WTC11 (cell line): ENCODE measurements around the gene RPL10. TPM values are rescaled to one million over a fixed set of nuclear protein-coding genes. Genes with fewer than 3 reads are reported as not detected.

Experiments
- ATAC-seq: fragments of 200-7000 bp; cut with Tn5 transposase; 2 replicates; pipeline ENCODE4 v1.10.0; 2021; ENCODE audit warnings: mild to moderate bottlenecking, moderate library complexity
- CTCF ChIA-PET: fragments of 300-600 bp; sonication (Branson Sonifier 250); formaldehyde crosslinking; loops from one replicate; lab custom pipeline; 2021; ENCODE audit warnings: antibody characterized with exemption; lab: Charles Lee
- POLR2A ChIA-PET: fragments of 350-600 bp; sonication (Branson Sonifier 250); formaldehyde crosslinking; loops from one replicate; lab custom pipeline; 2021; ENCODE audit warnings: antibody characterized with exemption; lab: Charles Lee
- DNase-seq: peaks from one replicate; pipeline ENCODE4 v3.0.0; 2021; ENCODE audit warnings: low spot score
- H3K27ac Mint-ChIP-seq: 2 replicates; pipeline ENCODE4 v1.8.0; 2021; ENCODE audit warnings: mixed read lengths
- H3K27me3 Mint-ChIP-seq: 2 replicates; pipeline ENCODE4 v1.8.0; 2021; ENCODE audit warnings: low read depth, mild to moderate bottlenecking, moderate library complexity, mixed read lengths
- H3K36me3 Mint-ChIP-seq: 2 replicates; pipeline ENCODE4 v1.8.0; 2021; ENCODE audit warnings: mixed read lengths
- H3K4me1 Mint-ChIP-seq: 2 replicates; pipeline ENCODE4 v1.8.0; 2022; ENCODE audit warnings: mixed read lengths
- H3K4me3 Mint-ChIP-seq: 2 replicates; pipeline ENCODE4 v1.8.0; 2021; ENCODE audit warnings: mild to moderate bottlenecking, moderate library complexity, mixed read lengths
- H3K9me3 Mint-ChIP-seq: 2 replicates; pipeline ENCODE4 v1.8.0; 2021; ENCODE audit warnings: mixed read lengths
- ATF1 ChIP-seq: sonication (generic); formaldehyde crosslinking; IDR thresholded peaks from 2 replicates; pipeline ENCODE4 v1.8.1; 2023; ENCODE audit warnings: mild to moderate bottlenecking, moderate library complexity, missing genetic modification reagents
- CBFB ChIP-seq: sonication (generic); formaldehyde crosslinking; IDR thresholded peaks from 2 replicates; pipeline ENCODE4 v1.8.1; 2022; ENCODE audit warnings: mild to moderate bottlenecking, low read depth, missing genetic modification reagents
- CDX4 ChIP-seq: fragments of 250-450 bp; sonication (Bioruptor Pico); IDR thresholded peaks from 2 replicates; pipeline ENCODE4 v1.9.0; 2021; ENCODE audit warnings: moderate library complexity, mild to moderate bottlenecking, inconsistent platforms, borderline replicate concordance
- E2F5 ChIP-seq: sonication (generic); formaldehyde crosslinking; IDR thresholded peaks from 2 replicates; pipeline ENCODE4 v1.8.1; 2022; ENCODE audit warnings: mild to moderate bottlenecking, moderate library complexity, missing genetic modification reagents
- ELF4 ChIP-seq: sonication (generic); formaldehyde crosslinking; IDR thresholded peaks from 2 replicates; pipeline ENCODE4 v1.8.1; 2022; ENCODE audit warnings: low read depth, mild to moderate bottlenecking, moderate library complexity, missing genetic modification reagents
- FOXP1 ChIP-seq: sonication (generic); formaldehyde crosslinking; IDR thresholded peaks from 2 replicates; pipeline ENCODE4 v1.8.0; 2022; ENCODE audit warnings: missing genetic modification reagents, mild to moderate bottlenecking, moderate library complexity, borderline replicate concordance
- GRHL2 ChIP-seq: fragments of 250-450 bp; sonication (Bioruptor Pico); IDR thresholded peaks from 2 replicates; pipeline ENCODE4 v1.8.0; 2022; ENCODE audit warnings: mild to moderate bottlenecking, moderate library complexity; ENCODE audit not compliant: insufficient replicate concordance, severe bottlenecking
- GTF2I ChIP-seq: fragments of 250-450 bp; sonication (Bioruptor Pico); conservative IDR thresholded peaks from 2 replicates; pipeline ENCODE4 v1.4.0; 2021; ENCODE audit warnings: mild to moderate bottlenecking
- KAT7 ChIP-seq: sonication (generic); formaldehyde crosslinking; IDR thresholded peaks from 2 replicates; pipeline ENCODE4 v1.8.1; 2023; ENCODE audit warnings: missing genetic modification reagents, mild to moderate bottlenecking, borderline replicate concordance
- RORB ChIP-seq: fragments of 250-450 bp; sonication (Bioruptor Pico); IDR thresholded peaks from 2 replicates; pipeline ENCODE4 v1.9.0; 2021; ENCODE audit warnings: mild to moderate bottlenecking
- TEAD1 ChIP-seq: sonication (generic); formaldehyde crosslinking; IDR thresholded peaks from 2 replicates; pipeline ENCODE4 v1.8.0; 2022; ENCODE audit warnings: mild to moderate bottlenecking, missing genetic modification reagents
- TP53 ChIP-seq: sonication (generic); formaldehyde crosslinking; IDR thresholded peaks from 2 replicates; pipeline ENCODE4 v1.8.1; 2023; ENCODE audit warnings: mild to moderate bottlenecking, missing genetic modification reagents
- ZBTB21 ChIP-seq: sonication (generic); formaldehyde crosslinking; IDR thresholded peaks from 2 replicates; pipeline ENCODE4 v1.8.1; 2023; ENCODE audit warnings: mild to moderate bottlenecking, missing genetic modification reagents, borderline replicate concordance
- ZNF138 ChIP-seq: sonication (generic); formaldehyde crosslinking; conservative IDR thresholded peaks from 2 replicates; pipeline ENCODE4 v1.8.1; 2022; ENCODE audit warnings: mild to moderate bottlenecking, moderate library complexity, missing genetic modification reagents
- ZNF416 ChIP-seq: fragments of 250-450 bp; sonication (Bioruptor Pico); IDR thresholded peaks from 2 replicates; pipeline ENCODE4 v1.9.0; 2021; ENCODE audit warnings: mild to moderate bottlenecking, inconsistent platforms
- ZNF423 ChIP-seq: fragments of 250-450 bp; sonication (Bioruptor Pico); IDR thresholded peaks from 2 replicates; pipeline ENCODE4 v2.1.2; 2022; ENCODE audit warnings: mild to moderate bottlenecking, moderate library complexity
- total RNA-seq: library from RNA; stranded (reverse); gene quantifications from 3 replicates; pipeline ENCODE4 v1.2.3, GENCODE V29; 2021
- TF ChIP-seq, protein P1 (sequence below): sonication (generic); formaldehyde crosslinking; IDR thresholded peaks from 2 replicates; pipeline ENCODE4 v1.8.0; 2023; ENCODE audit warnings: mild to moderate bottlenecking, missing genetic modification reagents
- TF ChIP-seq, protein P2 (sequence below): sonication (generic); formaldehyde crosslinking; IDR thresholded peaks from 2 replicates; pipeline ENCODE4 v1.8.1; 2023; ENCODE audit warnings: mild to moderate bottlenecking, missing genetic modification reagents
- TF ChIP-seq, protein P3 (sequence below): sonication (generic); formaldehyde crosslinking; IDR thresholded peaks from 2 replicates; pipeline ENCODE4 v1.8.1; 2022; ENCODE audit warnings: low read depth, missing genetic modification reagents, borderline replicate concordance

RPL10 gene
- total RNA-seq, 1 experiment from 2014 or later: 2,241 TPM

- ChIA-PET CTCF (no interaction called here), POLR2A (no interaction called here)
- no peak overlapping the region for H3K4me3 Mint-ChIP-seq
- TF ChIP-seq E2F5 (CRISPR knock-in tag) (no peak), GRHL2 (CRISPR knock-in tag) (no peak)
- no peaks in the 10 kb centered on the region for H3K27me3 Mint-ChIP-seq
- H3K36me3 Mint-ChIP-seq: peaks cover 48% of the 10 kb centered on the region
- no peak for DNase-seq
- ATAC-seq: no peak
- no peak overlapping the region for H3K27ac Mint-ChIP-seq
- no peaks in the 10 kb centered on the region for H3K9me3 Mint-ChIP-seq
- 0 out of 2 replicates have a peak, but pooled peaks cover 5% of the 10 kb centered on the region for H3K4me1 Mint-ChIP-seq
These were observed 32.0 kb upstream of the RPL10 start for GRCh38 chrX:154365997-154366665.

- Mint-ChIP-seq H3K27me3 (no peaks in the 10 kb centered on the region), H3K4me1 (0 out of 2 replicates have a peak, but pooled peaks cover 5% of the 10 kb centered on the region), H3K9me3 (no peaks in the 10 kb centered on the region), H3K36me3 (peaks cover 43% of the 10 kb centered on the region), H3K27ac (no peak overlapping the region), H3K4me3 (no peak overlapping the region)
- DNase-seq (no peak), ATAC-seq (no peak)
- POLR2A ChIA-PET: no interaction called here
- CTCF ChIA-PET: no interaction called here
- TF ChIP-seq, protein P1, sequence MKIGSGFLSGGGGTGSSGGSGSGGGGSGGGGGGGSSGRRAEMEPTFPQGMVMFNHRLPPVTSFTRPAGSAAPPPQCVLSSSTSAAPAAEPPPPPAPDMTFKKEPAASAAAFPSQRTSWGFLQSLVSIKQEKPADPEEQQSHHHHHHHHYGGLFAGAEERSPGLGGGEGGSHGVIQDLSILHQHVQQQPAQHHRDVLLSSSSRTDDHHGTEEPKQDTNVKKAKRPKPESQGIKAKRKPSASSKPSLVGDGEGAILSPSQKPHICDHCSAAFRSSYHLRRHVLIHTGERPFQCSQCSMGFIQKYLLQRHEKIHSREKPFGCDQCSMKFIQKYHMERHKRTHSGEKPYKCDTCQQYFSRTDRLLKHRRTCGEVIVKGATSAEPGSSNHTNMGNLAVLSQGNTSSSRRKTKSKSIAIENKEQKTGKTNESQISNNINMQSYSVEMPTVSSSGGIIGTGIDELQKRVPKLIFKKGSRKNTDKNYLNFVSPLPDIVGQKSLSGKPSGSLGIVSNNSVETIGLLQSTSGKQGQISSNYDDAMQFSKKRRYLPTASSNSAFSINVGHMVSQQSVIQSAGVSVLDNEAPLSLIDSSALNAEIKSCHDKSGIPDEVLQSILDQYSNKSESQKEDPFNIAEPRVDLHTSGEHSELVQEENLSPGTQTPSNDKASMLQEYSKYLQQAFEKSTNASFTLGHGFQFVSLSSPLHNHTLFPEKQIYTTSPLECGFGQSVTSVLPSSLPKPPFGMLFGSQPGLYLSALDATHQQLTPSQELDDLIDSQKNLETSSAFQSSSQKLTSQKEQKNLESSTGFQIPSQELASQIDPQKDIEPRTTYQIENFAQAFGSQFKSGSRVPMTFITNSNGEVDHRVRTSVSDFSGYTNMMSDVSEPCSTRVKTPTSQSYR (CRISPR knock-in tag): no peak
- no peak for TF ChIP-seq KAT7 (CRISPR knock-in tag)
- no peak for TF ChIP-seq FOXP1 (CRISPR knock-in tag)
- TF ChIP-seq TEAD1 (CRISPR knock-in tag): no peak
- no peak for TF ChIP-seq ZBTB21 (CRISPR knock-in tag)
- TF ChIP-seq, protein P2, sequence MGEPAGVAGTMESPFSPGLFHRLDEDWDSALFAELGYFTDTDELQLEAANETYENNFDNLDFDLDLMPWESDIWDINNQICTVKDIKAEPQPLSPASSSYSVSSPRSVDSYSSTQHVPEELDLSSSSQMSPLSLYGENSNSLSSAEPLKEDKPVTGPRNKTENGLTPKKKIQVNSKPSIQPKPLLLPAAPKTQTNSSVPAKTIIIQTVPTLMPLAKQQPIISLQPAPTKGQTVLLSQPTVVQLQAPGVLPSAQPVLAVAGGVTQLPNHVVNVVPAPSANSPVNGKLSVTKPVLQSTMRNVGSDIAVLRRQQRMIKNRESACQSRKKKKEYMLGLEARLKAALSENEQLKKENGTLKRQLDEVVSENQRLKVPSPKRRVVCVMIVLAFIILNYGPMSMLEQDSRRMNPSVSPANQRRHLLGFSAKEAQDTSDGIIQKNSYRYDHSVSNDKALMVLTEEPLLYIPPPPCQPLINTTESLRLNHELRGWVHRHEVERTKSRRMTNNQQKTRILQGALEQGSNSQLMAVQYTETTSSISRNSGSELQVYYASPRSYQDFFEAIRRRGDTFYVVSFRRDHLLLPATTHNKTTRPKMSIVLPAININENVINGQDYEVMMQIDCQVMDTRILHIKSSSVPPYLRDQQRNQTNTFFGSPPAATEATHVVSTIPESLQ: no peak
- TF ChIP-seq TP53 (CRISPR knock-in tag): no peak
- no peak for TF ChIP-seq ATF1 (CRISPR knock-in tag)
- no peak for TF ChIP-seq ZNF423 (CRISPR knock-in tag)
- no peak for TF ChIP-seq CBFB (CRISPR knock-in tag)
These were observed 31.5 kb upstream of the RPL10 start for GRCh38 chrX:154366666-154367055.

DNA sequence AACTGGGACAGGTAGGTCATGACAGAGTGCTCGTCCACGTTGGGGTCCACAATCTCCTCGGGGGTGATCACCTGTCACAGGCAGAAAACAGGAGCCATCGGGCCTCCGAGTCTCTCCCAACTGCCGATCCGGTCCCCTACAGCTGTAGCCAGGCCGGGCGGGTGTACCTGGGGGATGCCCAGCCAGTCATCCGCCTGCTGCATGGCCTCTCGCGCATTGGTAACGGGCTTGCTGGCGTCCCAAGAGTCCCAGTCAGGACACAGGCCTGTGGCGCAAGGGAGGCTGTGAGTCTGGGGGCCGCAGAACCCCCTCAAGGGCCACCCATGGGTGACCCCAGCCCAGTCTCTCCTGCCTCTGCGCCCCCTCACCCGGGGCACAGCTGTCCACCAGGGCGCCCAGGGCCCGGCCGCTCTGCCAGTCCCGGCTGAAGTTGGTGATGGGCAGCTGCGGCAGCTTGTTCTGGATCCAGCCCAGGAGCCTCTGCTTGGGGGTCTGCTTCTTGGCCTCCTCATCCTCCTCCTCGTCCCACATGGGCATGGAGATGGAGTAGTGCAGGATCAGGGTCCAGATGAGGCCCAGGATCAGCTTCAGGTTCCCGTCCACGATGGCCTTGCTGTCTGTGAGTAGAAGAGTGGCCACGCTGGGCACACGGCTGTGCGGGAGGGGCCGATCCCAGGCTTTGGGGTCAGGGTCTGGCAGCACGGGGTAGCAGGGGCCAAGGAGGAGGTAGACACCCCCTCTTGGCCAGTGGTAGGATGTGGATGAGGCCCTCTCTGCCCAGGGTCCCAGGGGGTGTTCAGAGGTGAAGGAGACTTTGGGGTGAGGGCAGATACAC is 30.5 kb upstream of the RPL10 start:
- no peaks in the 10 kb centered on the region for H3K9me3 Mint-ChIP-seq
- H3K4me3 Mint-ChIP-seq: peak overlapping the region; percentile 59
- peaks cover 9% of the 10 kb centered on the region for H3K4me1 Mint-ChIP-seq
- peaks cover 3% of the 10 kb centered on the region; the same call in 1 of the 2 replicates for H3K27me3 Mint-ChIP-seq
- no peak for DNase-seq
- ATAC-seq: no peak
- ChIA-PET POLR2A (no interaction called here), CTCF (no interaction called here)
- peak overlapping the region; percentile 65; the same call in 1 of the 2 replicates for H3K27ac Mint-ChIP-seq
- TF ChIP-seq TEAD1 (CRISPR knock-in tag) (no peak), ELF4 (no peak), KAT7 (CRISPR knock-in tag) (no peak), RORB (CRISPR knock-in tag) (no peak), CDX4 (CRISPR knock-in tag) (no peak), ZNF416 (CRISPR knock-in tag) (no peak), GTF2I (CRISPR knock-in tag) (no peak), ZNF138 (CRISPR knock-in tag) (no peak)
- TF ChIP-seq, protein P3, sequence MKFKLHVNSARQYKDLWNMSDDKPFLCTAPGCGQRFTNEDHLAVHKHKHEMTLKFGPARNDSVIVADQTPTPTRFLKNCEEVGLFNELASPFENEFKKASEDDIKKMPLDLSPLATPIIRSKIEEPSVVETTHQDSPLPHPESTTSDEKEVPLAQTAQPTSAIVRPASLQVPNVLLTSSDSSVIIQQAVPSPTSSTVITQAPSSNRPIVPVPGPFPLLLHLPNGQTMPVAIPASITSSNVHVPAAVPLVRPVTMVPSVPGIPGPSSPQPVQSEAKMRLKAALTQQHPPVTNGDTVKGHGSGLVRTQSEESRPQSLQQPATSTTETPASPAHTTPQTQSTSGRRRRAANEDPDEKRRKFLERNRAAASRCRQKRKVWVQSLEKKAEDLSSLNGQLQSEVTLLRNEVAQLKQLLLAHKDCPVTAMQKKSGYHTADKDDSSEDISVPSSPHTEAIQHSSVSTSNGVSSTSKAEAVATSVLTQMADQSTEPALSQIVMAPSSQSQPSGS (CRISPR knock-in tag): no peak
- peaks cover 35% of the 10 kb centered on the region for H3K36me3 Mint-ChIP-seq
